ENCODE results near the gene MKLN1. TPM values are rescaled to one million over a fixed set of nuclear protein-coding genes. Genes with fewer than 3 reads are reported as not detected.
"Not testable (repeated sequence)": the region's sequence is repeated elsewhere in the genome, so short reads cannot be mapped to it uniquely, and the experiment has no call there.

Gene MKLN1
- polyA plus RNA-seq, 1 of the 3 experiments (the other 2 are of a cell fraction) = 11.0 TPM

DNA sequence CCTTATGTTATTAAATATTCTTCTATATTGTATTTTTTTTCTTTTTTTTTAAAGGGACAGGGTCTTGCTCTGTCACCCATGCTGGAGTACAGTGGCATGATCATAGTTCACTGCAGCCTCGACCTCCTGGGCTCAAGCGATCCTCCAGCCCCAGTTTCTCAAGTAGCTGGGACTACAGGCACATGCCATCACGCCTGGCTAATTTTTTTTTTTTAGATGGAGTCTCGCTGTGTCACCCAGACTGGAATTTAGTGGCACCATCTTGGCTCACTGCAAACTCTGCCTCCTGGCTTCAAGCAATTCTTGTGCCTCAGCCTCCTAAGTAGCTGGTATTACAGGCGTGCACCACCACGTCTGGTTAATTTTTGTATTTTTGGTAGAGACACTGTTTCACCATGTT, 5.1 kb downstream of the MKLN1 start:
- DNase-seq; H3K9ac ChIP-seq; H3K4me3 ChIP-seq (ENCODE audit: low read depth in 2 of 2, low read length in 1 of 2); H3K4me2 ChIP-seq; H3K9me2 ChIP-seq; POLR2A ChIA-PET; H3K27ac ChIP-seq (ENCODE audit: low read depth in 2 of 2, low read length in 1 of 2); H3K27me3 ChIP-seq (ENCODE audit: insufficient read depth); H2AFZ ChIP-seq (ENCODE audit: low read depth): not testable (repeated sequence)
- peaks cover 13 to 58% of the 10 kb centered on the region in 2 experiments for H3K36me3 ChIP-seq (replicated peaks in 1 of 2; ENCODE audit: control insufficient read depth in 1 of 2, insufficient read depth in 2 of 2, low read length in 1 of 2)
- peaks cover 31% of the 10 kb centered on the region for H3F3A ChIP-seq (replicated peaks; ENCODE audit: insufficient read depth)
- peaks cover 72% of the 10 kb centered on the region for H4K20me1 ChIP-seq (ENCODE audit: insufficient read depth)
- WGBS (ENCODE audit: low lambda C conversion rate) = 98% methylated on average over 6 of the region's 6 CpGs
- CTCF ChIA-PET = interaction anchor here (2.5 kb wide), 1 partner anchor 11 kb away, joined by 6 read pairs; no protein-coding TSS in a partner anchor
- peaks cover 10 to 11% of the 10 kb centered on the region in 2 experiments; a peak in 2 of 4 replicates for H3K4me1 ChIP-seq (ENCODE audit: control insufficient read depth in 1 of 2, insufficient read depth in 2 of 2, low read depth in 1 of 2, low read length in 1 of 2)
- H3K9me3 ChIP-seq = peaks cover 32% of the 10 kb centered on the region
- H3K79me2 ChIP-seq (ENCODE audit: insufficient read depth) = peaks cover 98% of the 10 kb centered on the region

- Histone ChIP-seq H3K4me2 (no peak overlapping the region), H3K4me3 (ENCODE audit: low read depth in 2 of 2, low read length in 1 of 2) (no peak overlapping the region), H3K9me2 (no peaks in the 10 kb centered on the region), H3F3A (replicated peaks; ENCODE audit: insufficient read depth) (peaks cover 28% of the 10 kb centered on the region), H2AFZ (ENCODE audit: low read depth) (no peak overlapping the region), H3K4me1 (ENCODE audit: control insufficient read depth in 1 of 2, insufficient read depth in 2 of 2, low read depth in 1 of 2, low read length in 1 of 2) (no peaks in the 10 kb centered on the region), H3K9ac (no peak overlapping the region), H3K9me3 (peaks cover 40% of the 10 kb centered on the region), H3K27ac (ENCODE audit: low read depth in 2 of 2, low read length in 1 of 2) (no peak overlapping the region), H3K79me2 (ENCODE audit: insufficient read depth) (peaks cover 98% of the 10 kb centered on the region), H4K20me1 (ENCODE audit: insufficient read depth) (peaks cover 73% of the 10 kb centered on the region), H3K36me3 (replicated peaks in 1 of 2; ENCODE audit: control insufficient read depth in 1 of 2, insufficient read depth in 2 of 2, low read length in 1 of 2) (peaks cover 20 to 76% of the 10 kb centered on the region in 2 experiments), H3K27me3 (ENCODE audit: insufficient read depth) (no peaks in the 10 kb centered on the region)
- DNase-seq = no peak
- TF ChIP-seq SMC3 (IDR thresholded peaks at IDR 0.05; ENCODE audit: low read depth, low read length) (no peak), PBX3 (IDR thresholded peaks at IDR 0.05) (no peak), FOXM1 (IDR thresholded peaks at IDR 0.05; ENCODE audit: low read depth) (no peak), NRF1 (IDR thresholded peaks at IDR 0.05; ENCODE audit: low read depth, low read length) (no peak), ZBTB33 (IDR thresholded peaks at IDR 0.05; ENCODE audit: borderline replicate concordance, low read depth) (no peak), CTCF (IDR thresholded peaks at IDR 0.05) (no peak), NFIC (IDR thresholded peaks at IDR 0.05; ENCODE audit: borderline replicate concordance) (no peak), GABPA (IDR thresholded peaks at IDR 0.05; ENCODE audit: low read depth) (no peak), MXI1 (IDR thresholded peaks at IDR 0.05; ENCODE audit: low read depth, low read length) (no peak), TAF1 (IDR thresholded peaks at IDR 0.05; ENCODE audit: borderline replicate concordance, low read depth, low read length) (no peak), FOXJ3 (CRISPR knock-in tag; IDR thresholded peaks at IDR 0.05) (no peak), ELF1 (IDR thresholded peaks at IDR 0.05) (no peak), TCF12 (IDR thresholded peaks at IDR 0.05) (no peak), YY1 (IDR thresholded peaks at IDR 0.05; ENCODE audit: low read depth) (no peak), IRF3 (IDR thresholded peaks at IDR 0.05; ENCODE audit: low read depth, low read length) (no peak), TEAD4 (IDR thresholded peaks at IDR 0.05; ENCODE audit: borderline replicate concordance, insufficient read depth) (no peak), EZH2phosphoT487 (IDR thresholded peaks at IDR 0.05; ENCODE audit: borderline replicate concordance, low read depth) (no peak), CHD2 (IDR thresholded peaks at IDR 0.05; ENCODE audit: low read length, partially characterized antibody) (no peak)
- TF ChIP-seq, protein P1, sequence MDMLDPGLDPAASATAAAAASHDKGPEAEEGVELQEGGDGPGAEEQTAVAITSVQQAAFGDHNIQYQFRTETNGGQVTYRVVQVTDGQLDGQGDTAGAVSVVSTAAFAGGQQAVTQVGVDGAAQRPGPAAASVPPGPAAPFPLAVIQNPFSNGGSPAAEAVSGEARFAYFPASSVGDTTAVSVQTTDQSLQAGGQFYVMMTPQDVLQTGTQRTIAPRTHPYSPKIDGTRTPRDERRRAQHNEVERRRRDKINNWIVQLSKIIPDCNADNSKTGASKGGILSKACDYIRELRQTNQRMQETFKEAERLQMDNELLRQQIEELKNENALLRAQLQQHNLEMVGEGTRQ (IDR thresholded peaks at IDR 0.05; ENCODE audit: borderline replicate concordance, low read depth, low read length) = no peak
- WGBS (ENCODE audit: low lambda C conversion rate) = 62% methylated on average over 2 of the region's 2 CpGs
- ChIA-PET POLR2A (no interaction called here), CTCF (interaction anchor here (0.6 to 1.3 kb wide), 5 partner anchors 8 to 357 kb away, joined by 3 to 4 read pairs (median 3); partner anchors contain the start of gene MKLN1)
These were observed 8.1 kb downstream of the MKLN1 start for GRCh38 chr7:131335639-131336381.

Data from SK-N-SH (cell line).